SJCRH30 (cell line): ENCODE data around the gene CBY3. TPM values are rescaled to one million over a fixed set of nuclear protein-coding genes. Genes with fewer than 3 reads are reported as not detected.
"Not testable (repeated sequence)": the region's sequence is repeated elsewhere in the genome, so short reads cannot be mapped to it uniquely, and the experiment has no call there.

ENCODE experiments used
- DNase-seq, 2 experiments: peaks; one replicate each; pipeline ENCODE4 v3.0.0-alpha.2; 2015 to 2020
- H3K27ac ChIP-seq: fragments of 250-450 bp; sonication (Bioruptor Pico); 2 replicates; pipeline ENCODE4 v1.5.1; 2020; ENCODE audit warnings: mild to moderate bottlenecking, moderate library complexity
- H3K27me3 ChIP-seq: fragments of 250-450 bp; sonication (Bioruptor Pico); 2 replicates; pipeline ENCODE4 v1.5.1; 2020; ENCODE audit warnings: mild to moderate bottlenecking, moderate library complexity
- H3K36me3 ChIP-seq: fragments of 250-450 bp; sonication (Bioruptor Pico); 2 replicates; pipeline ENCODE4 v1.5.1; 2020; ENCODE audit warnings: mild to moderate bottlenecking, moderate library complexity
- H3K4me1 ChIP-seq: fragments of 250-450 bp; sonication (Bioruptor Pico); 2 replicates; pipeline ENCODE4 v1.5.1; 2020; ENCODE audit warnings: mild to moderate bottlenecking, moderate library complexity
- H3K4me3 ChIP-seq: fragments of 250-450 bp; sonication (Bioruptor Pico); 2 replicates; pipeline ENCODE4 v1.5.1; 2020; ENCODE audit warnings: mild to moderate bottlenecking, moderate library complexity
- H3K9me3 ChIP-seq: fragments of 250-450 bp; sonication (Bioruptor Pico); replicated peaks from 2 replicates; pipeline ENCODE4 v1.5.1; 2020; ENCODE audit warnings: mild to moderate bottlenecking, moderate library complexity
- total RNA-seq: library from RNA; depleted of rRNA; stranded (reverse); fragments of >200 nt; shearing (Covaris generic); gene quantifications from 2 replicates; pipeline ENCODE4 v1.2.3, GENCODE V29; 2014; rRNA removed

CBY3 gene
- total RNA-seq, 1 experiment from 2014 or later, result not detected

DNA sequence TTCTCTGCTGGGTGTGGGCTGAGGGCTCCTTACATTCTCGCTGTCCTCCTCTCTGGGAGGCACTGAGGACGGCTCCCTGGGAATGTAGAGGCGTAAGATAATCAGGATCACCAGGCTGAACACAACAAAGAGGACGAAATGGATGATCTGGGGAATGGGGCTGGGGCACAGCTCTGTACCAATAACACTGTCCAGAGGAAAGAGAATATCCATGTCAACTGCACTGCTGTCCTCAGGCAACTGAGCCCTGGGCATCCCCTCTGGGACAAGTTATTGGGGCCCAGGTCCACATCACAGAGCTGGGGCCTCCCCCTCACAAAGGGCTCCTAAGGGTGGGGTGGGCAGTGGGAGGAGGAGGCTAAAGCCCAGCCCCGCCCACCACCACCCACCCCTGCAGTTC lies 36.1 kb downstream of the CBY3 start:
- H3K9me3 ChIP-seq, H3K4me1 ChIP-seq, H3K27ac ChIP-seq, H3K27me3 ChIP-seq, H3K36me3 ChIP-seq, H3K4me3 ChIP-seq, DNase-seq: not testable (repeated sequence)

GRCh38 chr5:179643141-179643920 lies 37.5 kb downstream of the CBY3 start:
- H3K27ac ChIP-seq, H3K4me1 ChIP-seq, H3K9me3 ChIP-seq, H3K4me3 ChIP-seq, H3K36me3 ChIP-seq, DNase-seq, H3K27me3 ChIP-seq: not testable (repeated sequence)

- not testable (repeated sequence) for H3K36me3 ChIP-seq, H3K9me3 ChIP-seq, H3K27ac ChIP-seq, H3K27me3 ChIP-seq, H3K4me1 ChIP-seq, DNase-seq, H3K4me3 ChIP-seq
Observed at GRCh38 chr5:179642626-179643025, 38.2 kb downstream of the CBY3 start.

DNA sequence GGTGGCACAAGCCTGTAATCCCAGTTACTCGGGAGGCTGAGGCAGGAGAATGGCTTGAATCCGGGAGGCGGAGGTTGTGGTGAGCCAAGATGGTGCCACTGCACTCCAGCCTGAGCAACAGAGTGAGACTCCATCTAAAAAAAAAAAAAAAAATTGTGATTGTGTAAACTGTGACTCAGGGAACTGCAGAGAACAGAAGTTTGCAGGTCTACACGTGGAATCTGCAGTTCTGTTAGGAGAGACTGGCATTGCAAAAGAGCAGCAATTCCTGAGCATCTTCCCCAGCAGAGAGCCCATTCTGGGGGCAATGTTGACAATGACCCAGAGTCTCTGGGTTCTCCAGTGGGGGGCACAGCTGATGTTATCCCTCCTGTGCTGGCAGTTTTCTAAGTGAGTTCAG lies 39.1 kb downstream of the CBY3 start:
- not testable (repeated sequence) for H3K36me3 ChIP-seq, H3K27me3 ChIP-seq, H3K9me3 ChIP-seq, H3K4me3 ChIP-seq, H3K27ac ChIP-seq, DNase-seq, H3K4me1 ChIP-seq

DNA sequence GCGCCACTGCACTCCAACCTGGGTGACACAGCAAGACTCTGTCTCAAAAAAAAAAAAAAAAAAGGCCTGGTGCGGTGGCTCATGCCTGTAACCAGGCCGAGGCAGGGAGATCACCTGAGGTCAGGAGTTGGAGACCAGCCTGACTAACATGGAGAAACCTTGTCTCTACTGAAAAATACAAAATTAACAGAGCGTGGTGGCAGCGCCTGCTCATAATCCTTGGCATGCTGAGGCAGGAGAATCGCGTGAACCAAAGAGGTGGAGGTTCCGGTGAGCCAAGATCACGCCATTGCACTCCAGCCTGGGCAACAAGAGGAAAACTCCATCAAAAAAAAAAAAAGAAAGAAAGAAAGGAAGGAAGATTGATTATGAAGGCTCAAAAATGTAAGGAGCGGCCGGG lies 41.5 kb downstream of the CBY3 start:
- not testable (repeated sequence) for H3K27me3 ChIP-seq

DNA sequence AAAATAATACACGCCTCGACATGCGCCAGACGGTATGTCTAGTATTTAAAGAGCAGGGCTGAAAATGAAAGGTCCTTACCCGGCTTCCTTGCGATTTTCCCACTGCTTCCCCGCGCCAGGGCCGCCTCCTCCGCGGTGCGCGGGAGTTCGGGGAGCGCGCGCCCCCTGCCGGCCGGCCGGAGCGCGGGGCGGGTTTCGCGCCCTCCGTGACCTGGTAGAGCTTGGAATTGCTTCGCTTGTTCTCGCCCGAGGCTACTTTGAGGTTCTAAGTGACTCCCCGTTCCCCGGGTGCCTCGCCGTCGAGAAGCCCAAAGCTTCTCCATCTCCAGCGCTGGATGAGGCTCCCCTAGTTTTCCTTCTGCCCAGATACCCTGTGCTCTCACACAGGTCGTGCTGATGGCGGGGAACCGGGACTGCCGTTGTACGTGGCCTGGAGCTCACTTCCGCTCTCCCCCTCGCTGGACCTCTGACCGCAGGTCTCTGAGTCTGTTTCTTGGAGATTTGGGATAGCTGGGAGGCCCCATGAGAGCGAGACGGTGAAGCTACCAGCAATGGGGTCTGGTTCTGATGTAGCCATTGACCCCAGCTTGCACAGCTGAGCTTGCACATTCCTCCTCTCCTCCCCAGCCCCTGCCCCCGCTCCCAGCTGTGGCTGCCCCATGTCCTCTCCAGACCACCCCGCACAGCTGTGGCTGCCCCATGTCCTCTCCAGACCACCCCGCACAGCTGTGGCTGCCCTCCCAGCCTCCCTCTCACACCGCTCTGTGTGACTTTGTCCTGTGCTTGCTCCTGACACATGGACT lies 46.3 kb downstream of the CBY3 start:
- H3K9me3 ChIP-seq, result not testable (repeated sequence)

More for the DNA sequence above, 41.5 kb downstream of the CBY3 start:
- not testable (repeated sequence) for H3K9me3 ChIP-seq, DNase-seq, H3K36me3 ChIP-seq, H3K27ac ChIP-seq, H3K4me3 ChIP-seq, H3K4me1 ChIP-seq

DNA sequence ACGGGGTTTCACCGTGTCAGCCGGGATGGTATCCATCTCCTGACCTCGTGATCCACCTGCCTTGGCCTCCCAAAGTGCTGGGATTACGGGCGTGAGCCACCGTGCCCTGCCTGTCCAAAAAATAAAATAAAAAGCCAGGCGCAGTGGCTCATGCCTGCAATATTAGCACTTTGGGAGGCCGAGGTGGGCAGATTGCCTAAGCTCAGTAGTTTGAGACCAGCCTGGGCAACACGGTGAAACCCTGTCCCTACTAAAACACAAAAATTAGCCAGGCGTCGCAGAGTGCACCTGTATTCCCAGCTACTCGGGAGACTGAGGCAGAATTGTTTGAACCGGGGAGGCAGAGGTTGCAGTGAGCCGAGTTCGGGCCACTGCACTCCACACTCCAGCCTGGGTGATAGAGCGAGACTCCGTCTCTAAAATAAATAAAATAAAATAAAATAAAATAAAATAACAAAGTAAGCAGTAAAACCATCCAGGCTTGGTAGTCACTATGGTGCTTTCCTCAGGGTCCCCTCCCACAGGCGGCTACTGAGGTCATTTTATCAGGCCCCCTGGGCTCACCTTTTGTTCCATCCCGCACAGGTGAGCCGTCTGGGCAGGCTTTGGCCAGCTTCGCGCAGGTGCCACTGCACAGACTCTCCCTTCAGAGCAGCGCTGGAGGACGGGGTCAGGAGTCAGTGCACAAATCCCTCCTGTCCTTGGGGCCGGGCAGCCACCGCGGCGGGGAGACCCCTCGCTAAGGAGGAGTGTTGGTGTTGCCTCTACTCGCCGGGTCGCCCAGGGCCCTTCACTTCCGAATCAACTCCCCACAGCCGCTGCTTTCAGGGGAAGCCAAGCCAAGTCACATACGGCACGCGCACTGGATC lies 47.1 kb downstream of the CBY3 start:
- H3K36me3 ChIP-seq, H3K9me3 ChIP-seq, H3K27ac ChIP-seq, H3K27me3 ChIP-seq, DNase-seq, H3K4me1 ChIP-seq: not testable (repeated sequence)
- H3K4me3 ChIP-seq, result peak overlapping the region; percentile 48

More for the DNA sequence above, 46.3 kb downstream of the CBY3 start:
- not testable (repeated sequence) for H3K36me3 ChIP-seq, H3K27ac ChIP-seq, H3K27me3 ChIP-seq, H3K4me3 ChIP-seq, H3K4me1 ChIP-seq
- DNase-seq, result peak in 1 of 2 experiments; percentile 46

Other genes starting within 250 kb of the CBY3 start
- 24.8 and 25.7 TPM in 2 replicates for gene RUFY1, start 130.5 kb downstream of the CBY3 start, total RNA-seq
- gene HNRNPH1, start 57.4 kb downstream of the CBY3 start, total RNA-seq, result 828 and 1,009 TPM in 2 replicates
- gene CANX, start 17.9 kb upstream of the CBY3 start, total RNA-seq, result 453 and 506 TPM in 2 replicates
- 25.0 and 25.1 TPM in 2 replicates for gene MAML1, start 51.8 kb upstream of the CBY3 start, total RNA-seq
- not detected in 2 replicates for gene LTC4S, start 113.0 kb upstream of the CBY3 start, total RNA-seq
- gene MGAT4B, start 125.8 kb upstream of the CBY3 start, total RNA-seq, result 55.5 and 60.5 TPM in 2 replicates
- gene SQSTM1, start 139.9 kb upstream of the CBY3 start, total RNA-seq, result 64.9 and 65.8 TPM in 2 replicates
- 10.3 and 15.3 TPM in 2 replicates for gene MRNIP, start 177.8 kb upstream of the CBY3 start, total RNA-seq
- gene TBC1D9B, start 226.9 kb upstream of the CBY3 start, total RNA-seq, result 33.6 and 37.0 TPM in 2 replicates